Amniotic stem cell (primary cell): ENCODE measurements around the gene NES.

Experiments
- DNase-seq: peaks from one replicate; lab custom pipeline; 2025; lab: John Stamatoyannopoulos, UW

The NES gene, protein sequence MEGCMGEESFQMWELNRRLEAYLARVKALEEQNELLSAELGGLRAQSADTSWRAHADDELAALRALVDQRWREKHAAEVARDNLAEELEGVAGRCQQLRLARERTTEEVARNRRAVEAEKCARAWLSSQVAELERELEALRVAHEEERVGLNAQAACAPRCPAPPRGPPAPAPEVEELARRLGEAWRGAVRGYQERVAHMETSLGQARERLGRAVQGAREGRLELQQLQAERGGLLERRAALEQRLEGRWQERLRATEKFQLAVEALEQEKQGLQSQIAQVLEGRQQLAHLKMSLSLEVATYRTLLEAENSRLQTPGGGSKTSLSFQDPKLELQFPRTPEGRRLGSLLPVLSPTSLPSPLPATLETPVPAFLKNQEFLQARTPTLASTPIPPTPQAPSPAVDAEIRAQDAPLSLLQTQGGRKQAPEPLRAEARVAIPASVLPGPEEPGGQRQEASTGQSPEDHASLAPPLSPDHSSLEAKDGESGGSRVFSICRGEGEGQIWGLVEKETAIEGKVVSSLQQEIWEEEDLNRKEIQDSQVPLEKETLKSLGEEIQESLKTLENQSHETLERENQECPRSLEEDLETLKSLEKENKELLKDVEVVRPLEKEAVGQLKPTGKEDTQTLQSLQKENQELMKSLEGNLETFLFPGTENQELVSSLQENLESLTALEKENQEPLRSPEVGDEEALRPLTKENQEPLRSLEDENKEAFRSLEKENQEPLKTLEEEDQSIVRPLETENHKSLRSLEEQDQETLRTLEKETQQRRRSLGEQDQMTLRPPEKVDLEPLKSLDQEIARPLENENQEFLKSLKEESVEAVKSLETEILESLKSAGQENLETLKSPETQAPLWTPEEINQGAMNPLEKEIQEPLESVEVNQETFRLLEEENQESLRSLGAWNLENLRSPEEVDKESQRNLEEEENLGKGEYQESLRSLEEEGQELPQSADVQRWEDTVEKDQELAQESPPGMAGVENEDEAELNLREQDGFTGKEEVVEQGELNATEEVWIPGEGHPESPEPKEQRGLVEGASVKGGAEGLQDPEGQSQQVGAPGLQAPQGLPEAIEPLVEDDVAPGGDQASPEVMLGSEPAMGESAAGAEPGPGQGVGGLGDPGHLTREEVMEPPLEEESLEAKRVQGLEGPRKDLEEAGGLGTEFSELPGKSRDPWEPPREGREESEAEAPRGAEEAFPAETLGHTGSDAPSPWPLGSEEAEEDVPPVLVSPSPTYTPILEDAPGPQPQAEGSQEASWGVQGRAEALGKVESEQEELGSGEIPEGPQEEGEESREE (N-terminal part only)

GRCh38 chr1:156676820-156677615 lies at the start of gene NES:
Gene NES (minus strand): TSS chr1:156677407. CDS start chr1:156677264, 143 bp downstream.
- no peak for DNase-seq

DNA sequence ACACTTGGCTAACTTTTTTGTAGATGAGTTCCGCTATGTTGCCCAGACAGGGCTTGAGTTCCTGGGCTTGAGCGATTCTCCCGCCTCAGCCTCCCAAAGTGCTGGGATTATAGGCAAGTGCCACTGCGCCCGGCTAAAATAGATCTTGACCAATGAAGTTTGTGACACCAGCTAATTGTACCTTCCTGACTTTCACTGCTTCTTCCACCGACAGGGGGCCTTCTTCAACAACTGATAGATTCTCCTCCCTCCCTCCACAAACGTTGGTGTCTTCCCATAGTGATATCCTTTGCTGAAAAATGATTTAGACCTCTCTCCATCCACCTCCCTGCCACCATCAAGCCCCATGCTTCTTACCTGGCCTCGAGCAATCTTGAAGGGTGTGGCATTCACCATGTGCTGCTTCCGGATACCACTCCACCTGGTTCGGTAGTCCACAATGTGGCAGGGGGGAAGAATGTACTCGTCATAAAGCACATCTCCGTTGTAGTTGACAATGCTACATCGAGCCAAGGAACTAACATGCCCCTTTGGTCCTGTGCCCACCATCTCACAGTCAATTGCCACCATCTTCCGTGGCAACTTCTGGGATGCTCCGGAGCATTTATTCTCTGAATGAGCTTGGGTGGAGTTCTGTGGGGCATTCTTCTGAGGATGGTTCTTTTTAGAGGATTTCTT lies 49.5 kb upstream of the NES start:
- no peak for DNase-seq

GRCh38 chr1:156725683-156726280 lies 48.6 kb upstream of the NES start:
- no peak for DNase-seq

DNA sequence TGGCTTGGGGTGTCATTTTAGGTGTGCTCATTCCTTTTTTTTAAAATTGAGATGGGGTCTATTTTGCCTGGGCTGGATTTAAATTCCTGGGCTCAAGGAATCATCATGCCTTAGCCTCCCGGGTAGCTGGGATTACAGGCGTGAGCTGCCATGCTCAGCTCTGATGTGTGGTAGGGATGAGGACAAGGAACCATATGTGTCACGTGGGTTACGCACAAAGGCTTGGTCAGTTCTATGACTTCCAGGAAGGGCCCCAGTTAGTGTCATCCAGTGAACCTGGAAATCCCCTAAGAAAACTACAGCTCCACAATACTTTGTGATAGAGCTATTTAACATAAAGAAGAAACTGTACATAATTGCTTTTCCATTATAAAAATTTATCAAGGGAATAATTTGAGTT lies 44.3 kb upstream of the NES start:
- DNase-seq, result no peak

DNA sequence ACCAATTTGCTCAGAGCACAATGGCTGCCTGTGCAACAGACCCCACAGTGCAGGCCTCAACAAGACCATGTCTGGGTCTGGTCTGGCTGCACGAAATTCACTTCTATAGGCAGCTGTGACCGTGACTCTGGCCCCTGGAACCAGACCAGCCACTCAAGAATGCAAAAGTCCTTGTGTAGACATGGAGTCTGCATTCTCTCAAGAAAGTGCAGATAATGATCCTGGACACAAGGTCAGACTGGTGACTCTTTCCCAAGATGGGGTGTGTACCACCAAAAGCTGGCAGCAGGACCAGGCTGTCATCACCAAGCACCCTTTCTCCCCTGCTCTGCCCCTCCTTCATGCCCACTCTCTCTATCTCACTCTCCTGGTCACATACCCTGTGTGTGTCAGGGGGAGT lies 43.9 kb upstream of the NES start:
- no peak for DNase-seq

- DNase-seq, result no peak
These were observed 40.1 kb upstream of the NES start for GRCh38 chr1:156717351-156717750.

DNA sequence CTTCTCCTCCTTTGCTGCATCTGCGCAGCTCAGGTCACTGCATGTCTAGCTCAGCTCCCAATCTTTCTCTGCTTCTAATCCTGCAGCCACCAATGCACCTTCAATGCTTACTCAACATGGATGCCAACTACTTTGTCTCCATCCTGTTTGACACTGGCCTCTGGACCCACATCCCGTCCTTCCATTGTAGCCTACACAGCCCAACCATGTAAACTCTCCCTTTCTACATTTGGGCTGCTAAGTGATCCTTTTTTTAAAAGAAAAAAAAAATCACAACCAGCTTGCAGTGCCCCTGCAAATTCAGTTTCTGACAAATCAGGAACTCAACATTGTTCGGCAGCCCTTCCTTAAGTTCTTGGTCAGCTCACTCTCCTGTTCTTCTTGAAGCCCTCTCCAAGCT lies 37.6 kb upstream of the NES start:
- DNase-seq, result no peak

DNA sequence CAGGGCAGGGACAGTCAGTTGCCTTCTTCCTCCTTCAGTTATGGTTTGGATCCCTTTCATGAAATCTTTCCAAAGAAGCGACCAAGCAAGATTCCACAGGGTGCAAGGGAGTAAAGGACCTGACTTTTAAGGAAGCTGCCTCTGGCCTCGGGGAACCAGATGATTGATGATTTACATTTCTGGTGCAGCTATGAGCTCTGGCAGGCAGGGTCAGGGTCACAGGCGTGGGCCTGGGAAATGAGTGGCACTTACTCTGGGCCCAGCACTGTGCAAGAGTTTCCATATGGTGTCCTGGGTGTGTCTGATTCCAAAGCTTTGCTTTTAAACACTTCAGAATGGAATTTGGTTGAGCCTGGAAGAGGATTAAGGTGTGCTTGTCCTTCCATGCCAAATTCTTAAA lies 35.4 kb upstream of the NES start:
- DNase-seq, result no peak

- no peak for DNase-seq
These were observed 34.0 kb upstream of the NES start for GRCh38 chr1:156711011-156711817.

GRCh38 chr1:156709757-156710489 lies 32.7 kb upstream of the NES start:
- DNase-seq, result peak; percentile 66

DNA sequence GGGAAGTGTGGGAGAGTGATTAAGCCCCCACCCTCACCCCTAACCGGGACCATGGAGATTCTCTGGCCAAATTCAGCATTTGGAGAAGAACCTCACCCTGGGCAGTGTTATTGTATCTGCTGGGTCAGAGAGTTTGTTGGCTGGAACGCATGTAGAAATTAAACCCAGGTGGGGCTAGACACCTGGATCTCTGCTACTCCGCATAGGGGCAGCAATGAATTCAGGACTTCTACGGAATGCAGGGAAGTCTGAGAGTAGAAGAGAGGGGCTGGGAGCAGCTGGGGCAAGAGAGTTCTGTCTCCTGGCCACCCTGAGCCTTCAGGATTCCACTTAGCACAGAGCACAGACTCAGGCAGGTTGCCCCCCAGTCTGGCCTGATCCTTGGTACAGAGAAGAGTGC lies 31.8 kb upstream of the NES start:
- no peak for DNase-seq

DNA sequence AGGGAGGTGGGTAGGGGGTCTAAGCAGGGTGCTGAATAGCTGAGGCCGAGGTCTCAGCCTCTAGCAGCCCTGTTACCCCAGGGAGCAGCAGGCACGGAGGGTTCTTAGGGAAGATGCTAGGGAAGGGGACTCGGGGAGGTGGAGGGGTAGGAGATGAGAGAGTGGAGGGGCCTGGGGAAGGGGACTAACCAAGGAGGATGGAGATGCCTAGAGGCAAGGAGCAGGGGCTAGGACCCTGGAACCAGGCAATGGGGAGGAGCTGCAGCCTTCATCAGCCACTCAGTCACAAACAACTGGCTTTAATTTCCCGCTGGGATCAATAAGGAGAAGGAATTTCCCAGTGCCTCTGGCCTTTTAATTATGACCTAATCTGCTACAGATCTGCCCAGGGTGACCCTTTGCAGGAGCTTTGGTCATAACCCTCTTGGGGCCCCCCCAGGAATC lies 31.0 kb upstream of the NES start:
- DNase-seq, result no peak

DNA sequence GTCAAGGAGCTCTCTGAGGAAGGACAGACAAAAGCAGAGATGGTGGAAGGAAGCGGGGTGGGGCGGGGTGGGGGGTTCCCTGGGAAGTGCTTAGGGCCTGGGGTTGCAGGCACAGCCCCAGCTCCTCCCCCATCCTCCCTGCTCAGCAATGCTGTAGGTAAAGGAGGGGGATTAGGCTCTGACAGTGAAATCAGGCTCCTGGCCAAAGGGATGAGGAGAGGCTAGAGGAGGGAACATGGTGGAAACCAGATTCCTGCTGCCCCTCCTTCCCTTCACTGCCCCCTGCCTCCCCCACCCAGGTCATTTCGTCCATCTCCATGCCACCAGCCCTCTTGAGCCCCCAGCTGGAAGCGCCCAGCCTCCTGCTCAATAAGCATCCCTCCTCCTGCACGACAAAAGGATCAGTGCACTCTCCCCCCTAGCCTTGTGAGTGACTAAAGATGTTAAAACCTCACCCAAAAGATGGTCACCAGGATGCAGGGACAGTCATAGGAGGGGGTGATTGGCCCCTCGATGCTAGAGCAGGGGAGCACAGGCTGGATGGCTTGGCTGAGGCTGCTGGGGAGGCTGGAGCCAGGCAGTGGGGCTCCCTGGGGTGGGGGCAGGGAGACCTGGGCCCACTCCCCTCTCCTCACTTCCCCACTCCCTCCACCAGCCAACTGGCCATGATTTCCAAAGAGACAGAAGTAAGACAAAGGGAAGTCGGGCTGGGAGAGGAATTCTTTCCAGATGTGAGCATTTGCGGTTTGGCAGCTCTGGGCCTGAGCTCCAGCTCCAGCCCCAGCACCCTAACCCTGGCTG lies 30.4 kb upstream of the NES start:
- no peak for DNase-seq

GRCh38 chr1:156706657-156707416 lies 29.6 kb upstream of the NES start:
- no peak for DNase-seq

DNA sequence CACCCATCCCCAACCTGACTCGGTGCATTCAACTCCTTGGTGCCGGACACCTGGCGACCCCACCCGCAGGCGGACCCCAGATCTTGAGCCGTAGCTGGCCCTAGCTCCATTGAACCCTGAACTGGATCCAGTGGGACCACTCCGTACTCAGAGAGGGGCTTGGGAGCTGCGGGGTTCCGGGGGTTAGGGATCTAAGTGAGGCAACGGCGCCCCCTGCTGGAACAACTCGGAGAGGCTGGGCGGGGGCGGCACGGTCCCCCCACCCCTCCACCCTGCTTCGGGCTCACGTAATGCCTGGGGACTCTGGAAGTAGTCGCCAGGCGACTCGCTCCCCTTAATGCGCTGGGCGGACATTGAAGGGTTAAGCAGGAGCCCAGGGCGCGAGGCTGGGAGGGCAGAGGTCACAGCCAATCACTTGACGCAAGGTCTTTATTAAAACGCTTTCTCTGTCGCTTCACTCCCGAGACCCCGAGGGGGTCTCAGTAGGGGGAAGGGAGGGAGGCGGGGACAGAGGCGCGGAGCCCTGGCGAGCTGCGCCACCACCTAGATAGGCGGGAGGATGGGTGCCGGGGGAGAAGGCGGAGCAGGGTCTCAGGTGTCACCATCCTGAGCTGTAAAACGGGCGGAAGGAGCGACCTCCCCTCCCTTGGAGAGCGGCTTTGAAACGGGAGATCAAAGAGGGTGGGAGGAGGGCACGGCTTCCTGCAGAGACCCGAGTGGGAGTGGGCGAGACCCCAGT lies 28.9 kb upstream of the NES start:
- peak; percentile 44 for DNase-seq

DNA sequence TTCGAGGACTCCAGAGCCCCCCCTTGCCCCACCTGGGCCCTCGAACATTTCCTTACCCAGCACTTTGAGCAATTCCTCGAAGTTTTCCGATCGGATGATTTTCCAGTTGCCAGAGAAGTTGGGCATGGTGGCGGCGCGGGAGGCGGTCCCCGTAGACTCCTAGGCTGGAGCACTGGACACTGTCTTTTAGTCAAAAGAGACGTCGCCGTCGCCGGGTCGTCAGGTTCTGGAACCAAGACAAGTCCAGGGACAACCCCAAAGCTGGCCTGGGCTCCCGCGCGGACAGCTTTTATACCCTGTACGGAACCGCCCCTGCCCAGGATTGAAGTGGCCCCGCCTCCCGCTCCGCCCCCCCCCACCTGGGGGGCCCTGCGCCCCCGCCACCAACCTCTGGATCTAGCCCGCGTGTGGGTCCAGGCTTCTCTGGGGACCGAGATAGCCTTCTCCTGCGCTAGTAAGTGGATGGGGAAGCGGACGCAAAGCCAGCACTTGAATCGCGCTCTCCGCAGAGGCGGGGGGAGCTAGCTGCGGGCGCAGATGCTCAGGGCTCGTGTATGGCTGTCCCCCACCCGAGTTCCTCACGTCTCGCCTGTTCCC lies 28.2 kb upstream of the NES start, which contains the start of gene CRABP2:
Gene CRABP2 (minus strand): TSS at position 263 of the 597 bp plus-strand sequence. CDS start 137 bp downstream, at position 126.
- DNase-seq, result no peak
